Lower lobe of right lung (tissue), 2 donors: ENCODE data around the gene MYH9. TPM values are rescaled to one million over a fixed set of nuclear protein-coding genes. Genes with fewer than 3 reads are reported as not detected.

Experiments
- ATAC-seq, 2 donors: fragments of 200-7000 bp; cut with Tn5 transposase; one replicate each; pipeline ENCODE4 v1.9.1; 2020 to 2022; ENCODE audit warnings: mild to moderate bottlenecking in 2 of 2, moderate library complexity in 2 of 2
- DNase-seq: peaks from one replicate; pipeline ENCODE4 v3.0.0-alpha.2; 2020
- H3K27ac ChIP-seq: fragments of 200-600 bp; one replicate; pipeline ENCODE4 v1.8.0; 2022
- H3K27me3 ChIP-seq: fragments of 200-600 bp; one replicate; pipeline ENCODE4 v1.8.0; 2022; ENCODE audit warnings: low read depth
- H3K36me3 ChIP-seq: fragments of 200-600 bp; one replicate; pipeline ENCODE4 v1.8.0; 2022; ENCODE audit warnings: mild to moderate bottlenecking
- H3K4me1 ChIP-seq: fragments of 200-600 bp; one replicate; pipeline ENCODE4 v1.8.0; 2022
- H3K4me3 ChIP-seq: fragments of 200-600 bp; one replicate; pipeline ENCODE4 v1.8.0; 2022; ENCODE audit warnings: mild to moderate bottlenecking
- H3K9me3 ChIP-seq: fragments of 200-600 bp; one replicate; pipeline ENCODE4 v1.8.0; 2022
- intact Hi-C: fragments of 100-400 bp; cut with DNase I; formaldehyde crosslinking; loops from one replicate; pipeline ENCODE4 v1.11.0; 2022
- total RNA-seq: library from RNA; stranded (reverse); fragmentation: NEBNext Ultra II Directional; extraction: Animal tissue kit (Norgen Biotek cat#: 25700); gene quantifications from one replicate; pipeline ENCODE4 v1.2.1, GENCODE V29; 2021
- TF ChIP-seq, protein P1 (sequence below): fragments of 200-600 bp; IDR thresholded peaks from one replicate; pipeline ENCODE4 v1.8.0; 2022; ENCODE audit warnings: antibody characterized with exemption, mild to moderate bottlenecking
- donor health status: DM: no; HTN: yes; CAD: no; lungs with severe emphysema.

Gene MYH9
- total RNA-seq, 1 donor from 2014 or later = 659 TPM

- intact Hi-C loops = no loop called here
- no peaks in the 10 kb centered on the region for H3K27me3 ChIP-seq
- no peak for ATAC-seq
- no peaks in the 10 kb centered on the region for H3K9me3 ChIP-seq
- H3K4me3 ChIP-seq = no peak overlapping the region
- TF ChIP-seq, protein P1, sequence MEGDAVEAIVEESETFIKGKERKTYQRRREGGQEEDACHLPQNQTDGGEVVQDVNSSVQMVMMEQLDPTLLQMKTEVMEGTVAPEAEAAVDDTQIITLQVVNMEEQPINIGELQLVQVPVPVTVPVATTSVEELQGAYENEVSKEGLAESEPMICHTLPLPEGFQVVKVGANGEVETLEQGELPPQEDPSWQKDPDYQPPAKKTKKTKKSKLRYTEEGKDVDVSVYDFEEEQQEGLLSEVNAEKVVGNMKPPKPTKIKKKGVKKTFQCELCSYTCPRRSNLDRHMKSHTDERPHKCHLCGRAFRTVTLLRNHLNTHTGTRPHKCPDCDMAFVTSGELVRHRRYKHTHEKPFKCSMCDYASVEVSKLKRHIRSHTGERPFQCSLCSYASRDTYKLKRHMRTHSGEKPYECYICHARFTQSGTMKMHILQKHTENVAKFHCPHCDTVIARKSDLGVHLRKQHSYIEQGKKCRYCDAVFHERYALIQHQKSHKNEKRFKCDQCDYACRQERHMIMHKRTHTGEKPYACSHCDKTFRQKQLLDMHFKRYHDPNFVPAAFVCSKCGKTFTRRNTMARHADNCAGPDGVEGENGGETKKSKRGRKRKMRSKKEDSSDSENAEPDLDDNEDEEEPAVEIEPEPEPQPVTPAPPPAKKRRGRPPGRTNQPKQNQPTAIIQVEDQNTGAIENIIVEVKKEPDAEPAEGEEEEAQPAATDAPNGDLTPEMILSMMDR = no peak
- no peak for DNase-seq
- H3K4me1 ChIP-seq = peaks cover 97% of the 10 kb centered on the region
- H3K36me3 ChIP-seq = peaks cover 99% of the 10 kb centered on the region
- peak overlapping the region; percentile 1 for H3K27ac ChIP-seq
These were observed 46.1 kb downstream of the MYH9 start for GRCh38 chr22:36341640-36342041.

DNA sequence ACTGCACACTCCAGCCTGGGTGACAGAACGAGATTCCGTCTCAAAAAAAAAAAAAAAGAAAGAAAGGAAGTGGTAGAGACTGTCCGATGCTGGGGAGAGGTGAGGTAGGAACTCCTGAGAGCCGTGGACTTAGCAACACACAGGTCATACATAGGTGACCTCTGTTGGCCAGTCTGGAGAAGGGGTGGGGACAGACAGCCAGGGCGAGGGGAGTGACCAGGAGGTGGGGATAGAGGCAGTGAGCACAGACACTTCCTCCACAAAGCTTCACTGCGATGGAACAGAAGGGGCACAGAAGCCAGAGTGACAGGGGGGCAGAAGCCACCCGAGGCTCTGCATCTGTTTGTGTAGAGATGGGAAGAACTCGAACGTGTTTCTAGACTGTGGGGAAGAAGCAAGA, 47.1 kb downstream of the MYH9 start:
- H3K9me3 ChIP-seq = no peaks in the 10 kb centered on the region
- no peak for DNase-seq
- peaks cover 99% of the 10 kb centered on the region for H3K4me1 ChIP-seq
- H3K27me3 ChIP-seq = no peaks in the 10 kb centered on the region
- H3K4me3 ChIP-seq = no peak overlapping the region
- TF ChIP-seq, protein P1 = no peak
- H3K36me3 ChIP-seq = peaks cover 99% of the 10 kb centered on the region
- ATAC-seq = no peak
- intact Hi-C loops = no loop called here
- peak overlapping the region; percentile 41 for H3K27ac ChIP-seq

DNA sequence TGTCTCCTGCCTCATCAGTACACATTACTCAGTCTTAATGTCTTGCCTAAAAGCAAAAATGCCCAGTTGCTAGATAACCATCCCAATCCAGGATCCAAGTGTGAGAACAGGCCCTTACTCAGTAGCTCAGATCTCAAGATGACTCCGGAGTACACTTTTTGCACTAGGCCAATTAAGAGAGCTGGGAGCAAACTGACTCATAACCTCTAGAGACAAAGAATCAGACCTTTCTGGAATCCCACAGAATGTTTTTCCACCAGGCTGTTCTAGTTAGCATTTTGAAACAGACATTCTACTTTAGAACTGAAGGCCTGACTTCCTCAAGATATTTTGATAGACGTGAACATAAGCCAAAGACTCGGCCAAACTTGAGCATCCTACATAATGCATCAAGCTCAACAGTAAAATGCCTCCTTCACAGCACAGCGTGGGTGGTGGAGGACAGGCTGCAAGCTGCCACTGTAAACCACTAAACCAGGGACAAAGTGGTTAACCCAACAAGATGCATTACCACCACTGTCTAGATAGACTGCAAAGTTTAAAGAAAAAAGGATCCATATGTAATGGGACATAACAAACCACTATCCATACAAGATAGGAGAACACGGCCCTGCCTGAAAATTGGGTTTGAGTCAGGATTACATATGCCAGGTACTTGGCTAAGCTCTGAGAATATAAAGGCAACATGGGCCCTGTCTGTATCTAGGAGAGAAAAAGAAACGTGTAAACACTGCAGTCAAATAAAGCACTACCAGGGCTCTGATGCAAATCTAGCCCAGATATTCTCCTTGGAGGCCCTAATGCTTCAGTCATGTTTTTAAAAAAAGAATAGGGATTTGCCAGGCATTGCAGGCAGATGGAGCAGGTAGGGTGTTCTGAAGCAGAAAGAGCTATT, 48.3 kb downstream of the MYH9 start:
- TF ChIP-seq, protein P1 = no peak
- peak overlapping the region; percentile 90 for H3K27ac ChIP-seq
- H3K36me3 ChIP-seq = peaks cover 99% of the 10 kb centered on the region
- H3K4me3 ChIP-seq = no peak overlapping the region
- no peak for DNase-seq
- intact Hi-C loops = no loop called here
- no peaks in the 10 kb centered on the region for H3K27me3 ChIP-seq
- peaks cover 100% of the 10 kb centered on the region for H3K4me1 ChIP-seq
- H3K9me3 ChIP-seq = no peaks in the 10 kb centered on the region
- no peak for ATAC-seq

DNA sequence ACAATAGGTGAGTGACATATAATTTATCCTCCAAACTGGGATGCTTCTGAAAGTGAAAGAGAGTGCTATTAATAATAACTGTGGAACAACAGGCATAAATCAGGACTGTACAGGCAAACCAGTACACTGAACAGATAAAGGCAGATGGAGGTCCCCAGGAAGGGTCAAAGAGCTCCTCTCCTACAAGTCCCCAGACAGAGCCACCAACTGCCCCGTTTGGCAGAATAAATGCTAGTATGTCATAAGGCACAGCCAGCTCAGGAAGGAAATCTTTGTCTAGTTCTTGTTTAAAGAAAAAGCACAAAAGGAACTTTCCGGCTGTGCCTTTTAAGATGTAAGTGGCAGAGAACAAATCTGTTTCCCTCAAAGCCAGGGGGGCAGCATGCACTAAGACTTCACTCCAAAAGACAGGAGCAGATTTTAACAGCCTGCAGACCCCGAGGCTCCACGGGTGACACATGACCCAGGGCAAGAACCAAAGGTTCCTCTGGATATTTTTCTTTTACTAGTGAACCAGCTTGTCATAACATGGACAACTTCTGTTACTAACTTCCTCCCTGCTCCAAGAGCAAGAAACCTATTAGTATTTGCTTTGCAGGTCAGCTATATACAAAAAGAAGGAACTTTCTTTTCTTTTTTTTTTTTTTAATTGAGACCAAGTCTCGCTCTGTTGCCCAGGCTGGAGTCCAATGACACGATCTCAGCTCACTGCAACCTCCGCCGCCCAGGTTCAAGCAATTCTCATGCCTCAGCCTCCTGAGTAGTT, 50.2 kb downstream of the MYH9 start:
- H3K4me3 ChIP-seq = no peak overlapping the region
- no peaks in the 10 kb centered on the region for H3K27me3 ChIP-seq
- H3K36me3 ChIP-seq = peaks cover 98% of the 10 kb centered on the region
- H3K27ac ChIP-seq = peak overlapping the region; percentile 90
- TF ChIP-seq, protein P1 = no peak
- ATAC-seq = no peak
- intact Hi-C loops = no loop called here
- DNase-seq = no peak
- H3K4me1 ChIP-seq = peaks cover 100% of the 10 kb centered on the region
- no peaks in the 10 kb centered on the region for H3K9me3 ChIP-seq

GRCh38 chr22:36336246-36337182, 51.3 kb downstream of the MYH9 start:
- Histone ChIP-seq H3K9me3 (no peaks in the 10 kb centered on the region), H3K36me3 (peaks cover 96% of the 10 kb centered on the region), H3K4me3 (no peak overlapping the region), H3K27ac (peak overlapping the region; percentile 90), H3K4me1 (peaks cover 100% of the 10 kb centered on the region), H3K27me3 (no peaks in the 10 kb centered on the region)
- no peak for ATAC-seq
- DNase-seq = no peak
- TF ChIP-seq, protein P1 = no peak
- intact Hi-C loops = no loop called here
